ENCODE data around the gene USP3. TPM values are rescaled to one million over a fixed set of nuclear protein-coding genes. Genes with fewer than 3 reads are reported as not detected.

USP3 gene
- total and polyA plus RNA-seq, 2 of the 13 experiments (the other 11 are each of a cell fraction or from before 2014, with no cell fraction given), result 14.3 to 61.2 TPM

- TF ChIP-seq HNRNPLL (IDR thresholded peaks at IDR 0.05; ENCODE audit: low read depth, low read length, poor library complexity, severe bottlenecking) (no peak), SIN3B (IDR thresholded peaks at IDR 0.05; ENCODE audit: low read length) (no peak), MAFG (CRISPR knock-in tag; IDR thresholded peaks at IDR 0.05) (no peak), MAZ (IDR thresholded peaks at IDR 0.05; ENCODE audit: borderline replicate concordance, low read depth, low read length) (no peak), MAZ (CRISPR knock-in tag; IDR thresholded peaks at IDR 0.05; ENCODE audit: low read depth) (no peak), SATB2 (CRISPR knock-in tag; IDR thresholded peaks at IDR 0.05) (no peak), SCMH1 (CRISPR knock-in tag; IDR thresholded peaks at IDR 0.05; ENCODE audit: borderline replicate concordance) (no peak), SNAPC5 (CRISPR knock-in tag; IDR thresholded peaks at IDR 0.05; ENCODE audit: borderline replicate concordance) (no peak), SRSF4 (IDR thresholded peaks at IDR 0.05; ENCODE audit: low read depth, low read length, poor library complexity, severe bottlenecking) (no peak), HNF1A (IDR thresholded peaks at IDR 0.05; ENCODE audit: low read depth) (0 out of 2 replicates have a peak, but pooled peaks have one; percentile 4), HNF1A (CRISPR knock-in tag; IDR thresholded peaks at IDR 0.05; ENCODE audit: borderline replicate concordance) (no peak; the same call in 1 of the 2 replicates), SMAD1 (CRISPR knock-in tag; IDR thresholded peaks at IDR 0.05; ENCODE audit: borderline replicate concordance, low read depth) (no peak), ZEB1 (IDR thresholded peaks at IDR 0.05; ENCODE audit: insufficient replicate concordance, low read depth) (peak; percentile 41), ZBTB49 (CRISPR knock-in tag; IDR thresholded peaks at IDR 0.05; ENCODE audit: borderline replicate concordance) (no peak), ZNF20 (CRISPR knock-in tag; IDR thresholded peaks at IDR 0.05) (no peak), DNMT3B (CRISPR knock-in tag; conservative IDR thresholded peaks at IDR 0.05) (no peak), ATF1 (CRISPR knock-in tag; IDR thresholded peaks at IDR 0.05) (no peak; the same call in 1 of the 2 replicates), ZNF160 (CRISPR knock-in tag; IDR thresholded peaks at IDR 0.05) (0 out of 2 replicates have a peak, but pooled peaks have one; percentile 1), RBAK (CRISPR knock-in tag; IDR thresholded peaks at IDR 0.05) (no peak), GABPA (IDR thresholded peaks at IDR 0.05; ENCODE audit: low read depth, low read length) (no peak), GABPA (CRISPR knock-in tag; IDR thresholded peaks at IDR 0.05; ENCODE audit: low read depth) (no peak), GTF2F1 (IDR thresholded peaks at IDR 0.05; ENCODE audit: low read length) (no peak), SMYD3 (CRISPR knock-in tag; IDR thresholded peaks at IDR 0.05) (0 out of 2 replicates have a peak, but pooled peaks have one; percentile 16)
- TF ChIP-seq, protein P1, sequence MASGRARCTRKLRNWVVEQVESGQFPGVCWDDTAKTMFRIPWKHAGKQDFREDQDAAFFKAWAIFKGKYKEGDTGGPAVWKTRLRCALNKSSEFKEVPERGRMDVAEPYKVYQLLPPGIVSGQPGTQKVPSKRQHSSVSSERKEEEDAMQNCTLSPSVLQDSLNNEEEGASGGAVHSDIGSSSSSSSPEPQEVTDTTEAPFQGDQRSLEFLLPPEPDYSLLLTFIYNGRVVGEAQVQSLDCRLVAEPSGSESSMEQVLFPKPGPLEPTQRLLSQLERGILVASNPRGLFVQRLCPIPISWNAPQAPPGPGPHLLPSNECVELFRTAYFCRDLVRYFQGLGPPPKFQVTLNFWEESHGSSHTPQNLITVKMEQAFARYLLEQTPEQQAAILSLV (CRISPR knock-in tag; IDR thresholded peaks at IDR 0.05; ENCODE audit: borderline replicate concordance), result no peak
Observed at GRCh38 chr15:63503739-63504246, 600 bp upstream of the USP3 start (continued).

Measured in HepG2 (cell line).